OCI-LY7 (cell line): ENCODE measurements around the gene DCTPP1. TPM values are rescaled to one million over a fixed set of nuclear protein-coding genes. Genes with fewer than 3 reads are reported as not detected.

ENCODE experiments used
- BruUV-seq: library from RNA; stranded (reverse); fragments of 400-500 nt; replicated peaks from 2 replicates; lab custom pipeline; 2021; lab: Mats Ljungman, UMichigan
- CTCF ChIA-PET: fragments of 300-600 bp; sonication (Branson Sonifier 250); formaldehyde crosslinking; loops from one replicate; lab custom pipeline; 2022; ENCODE audit warnings: antibody characterized with exemption; ENCODE audit not compliant: unreplicated experiment; lab: Charles Lee
- POLR2A ChIA-PET: fragments of 300-600 bp; sonication (Branson Sonifier 250); formaldehyde crosslinking; loops from one replicate; lab custom pipeline; 2022; ENCODE audit warnings: antibody characterized with exemption; lab: Charles Lee
- DNase-seq: peaks from one replicate; pipeline ENCODE4 v3.0.0-alpha.2; 2015; ENCODE audit warnings: low spot score
- H2AFZ ChIP-seq: fragments of 200-600 bp; sonication (generic), shearing (Covaris generic); 2 replicates; pipeline ENCODE4 v1.6.1; 2014; ENCODE audit warnings: mild to moderate bottlenecking, antibody characterized with exemption, low read length, moderate library complexity
- H3K27ac ChIP-seq: fragments of 200-600 bp; sonication (generic); 2 replicates; pipeline ENCODE4 v1.5.1; 2014; ENCODE audit warnings: mixed run types, low read depth, mild to moderate bottlenecking, moderate library complexity, low read length, inconsistent platforms; ENCODE audit not compliant: poor library complexity, severe bottlenecking
- H3K36me3 ChIP-seq: fragments of 200-600 bp; sonication (generic); 2 replicates; pipeline ENCODE4 v1.6.1; 2014; ENCODE audit warnings: mild to moderate bottlenecking, antibody characterized with exemption, low read length, moderate library complexity, mixed read lengths; ENCODE audit not compliant: insufficient read depth
- H3K4me1 ChIP-seq: fragments of 200-600 bp; sonication (generic); 2 replicates; pipeline ENCODE4 v1.5.1; 2014; ENCODE audit warnings: mild to moderate bottlenecking, low read length; ENCODE audit not compliant: insufficient read depth, poor library complexity, severe bottlenecking
- H3K4me2 ChIP-seq: fragments of 200-600 bp; sonication (generic); 2 replicates; pipeline ENCODE4 v1.6.1; 2014; ENCODE audit warnings: mild to moderate bottlenecking, low read length
- H3K4me3 ChIP-seq: fragments of 200-600 bp; sonication (generic); 2 replicates; pipeline ENCODE4 v1.5.1; 2014; ENCODE audit warnings: mild to moderate bottlenecking, low read depth, low read length; ENCODE audit not compliant: poor library complexity, severe bottlenecking
- H3K79me2 ChIP-seq: fragments of 200-600 bp; sonication (generic); 2 replicates; pipeline ENCODE4 v1.6.1; 2016; ENCODE audit warnings: low read depth, mild to moderate bottlenecking, low read length, moderate library complexity, mixed read lengths; ENCODE audit not compliant: insufficient read depth
- H3K9me2 ChIP-seq: fragments of 200-600 bp; sonication (generic); 2 replicates; pipeline ENCODE4 v1.6.1; 2016; ENCODE audit warnings: mild to moderate bottlenecking, low read length, mixed read lengths; ENCODE audit not compliant: insufficient read depth
- H3K9me3 ChIP-seq: fragments of 200-600 bp; sonication (generic); 2 replicates; pipeline ENCODE4 v1.6.1; 2014; ENCODE audit warnings: mild to moderate bottlenecking, mixed run types, low read length, mixed read lengths
- H4K20me1 ChIP-seq: fragments of 200-600 bp; sonication (generic); 2 replicates; pipeline ENCODE4 v1.6.1; 2014; ENCODE audit warnings: mild to moderate bottlenecking, antibody characterized with exemption, low read length, moderate library complexity, mixed read lengths; ENCODE audit not compliant: insufficient read depth
- CTCF ChIP-seq: fragments of 200-600 bp; sonication (generic); conservative IDR thresholded peaks from 2 replicates; pipeline ENCODE4 v1.5.1; 2014; ENCODE audit warnings: mild to moderate bottlenecking, antibody characterized with exemption, low read length, moderate library complexity, mixed read lengths
- EZH2phosphoT487 ChIP-seq: fragments of 200-600 bp; sonication (generic); IDR thresholded peaks from 2 replicates; pipeline ENCODE4 v1.6.1; 2018; ENCODE audit warnings: low read depth, borderline replicate concordance, mild to moderate bottlenecking, mixed run types, antibody characterized with exemption, low read length, moderate library complexity, mixed read lengths
- intact Hi-C: fragments of 100-400 bp; cut with micrococcal nuclease; formaldehyde crosslinking; loops from one replicate; pipeline ENCODE4 v1.10.0; 2022; ENCODE audit not compliant: unreplicated experiment
- total RNA-seq, 2 experiments: library from RNA; depleted of rRNA in 1 of 2; stranded (reverse); fragments of >200 nt in 1 of 2; shearing (Covaris generic) in 1 of 2; gene quantifications; 2 replicates each; pipeline ENCODE4 v1.2.3, GENCODE V29; 2014 to 2022

DCTPP1 gene
- total RNA-seq, 2 experiments from 2014 or later = 90.2 to 93.8 TPM

GRCh38 chr16:30473231-30474073 lies 43.6 kb upstream of the DCTPP1 start:
- peak overlapping the region; percentile 77 for H3K4me3 ChIP-seq
- H3K4me2 ChIP-seq = peak overlapping the region; percentile 99

GRCh38 chr16:30472328-30472942 lies 42.6 kb upstream of the DCTPP1 start, which contains the start of gene ITGAL:
Gene ITGAL, plus strand, starts transcription at chr16:30472742. Its CDS starts 96 bp downstream, at chr16:30472838.
- H3K9me3 ChIP-seq = no peaks in the 10 kb centered on the region
- H3K36me3 ChIP-seq = peaks cover 24% of the 10 kb centered on the region
- ChIA-PET CTCF (interaction anchor here (0.8 to 1.5 kb wide), 2 partner anchors 11 to 15 kb away, joined by 3 read pairs; no protein-coding TSS in a partner anchor), POLR2A (interaction anchor here (0.6 to 3.2 kb wide), 10 partner anchors 14 to 178 kb away, joined by 3 to 69 read pairs (median 4); partner anchors contain the start of genes DCTPP1 and ZNF764)
- peaks cover 15% of the 10 kb centered on the region; the same call in 1 of the 2 replicates for H3K79me2 ChIP-seq
- peak within 1 kb of the TSS; percentile 73; the same call in 1 of the 2 replicates for H2AFZ ChIP-seq
- peak; percentile 90 for DNase-seq
- TF ChIP-seq EZH2phosphoT487 (no peak), CTCF (no peak)
- peak within 1 kb of the TSS; percentile 77 for H3K4me3 ChIP-seq
- H3K9me2 ChIP-seq = no peaks in the 10 kb centered on the region
- peak within 1 kb of the TSS; percentile 95 for H3K27ac ChIP-seq
- peak within 1 kb of the TSS; percentile 99 for H3K4me2 ChIP-seq
- H3K4me1 ChIP-seq = peaks cover 61% of the 10 kb centered on the region
- no peaks in the 10 kb centered on the region for H4K20me1 ChIP-seq
- intact Hi-C loops = loop anchor here (1.0 to 2.0 kb wide), 6 partner anchors 14 to 226 kb away; partner anchors contain the start of genes DCTPP1, SRCAP and ZNF747
- no TSS peak for BruUV-seq

More at GRCh38 chr16:30473231-30474073, 43.6 kb upstream of the DCTPP1 start:
- intact Hi-C loops = loop anchor here (2.0 kb wide), 3 partner anchors 15 to 225 kb away; partner anchors contain the start of genes SRCAP and ZNF747
- ChIA-PET POLR2A (interaction anchor here (0.7 to 3.2 kb wide), 11 partner anchors 15 to 177 kb away, joined by 3 to 69 read pairs (median 5); partner anchors contain the start of genes DCTPP1 and ZNF764), CTCF (interaction anchor here (0.6 to 1.5 kb wide), 2 partner anchors 16 to 140 kb away, joined by 3 read pairs; no protein-coding TSS in a partner anchor)
- no peak for DNase-seq
- H2AFZ ChIP-seq = peak overlapping the region; percentile 14; the same call in 1 of the 2 replicates
- H3K9me3 ChIP-seq = no peaks in the 10 kb centered on the region
- peak overlapping the region; percentile 95 for H3K27ac ChIP-seq
- H3K9me2 ChIP-seq = no peaks in the 10 kb centered on the region
- no peaks in the 10 kb centered on the region for H4K20me1 ChIP-seq
- H3K4me1 ChIP-seq = peaks cover 61% of the 10 kb centered on the region
- no peak for TF ChIP-seq EZH2phosphoT487
- TSS peak; percentile 52 for BruUV-seq
- H3K36me3 ChIP-seq = peaks cover 24% of the 10 kb centered on the region
- H3K79me2 ChIP-seq = peaks cover 15% of the 10 kb centered on the region; the same call in 1 of the 2 replicates
